ENCODE data around the gene EBF3. TPM values are rescaled to one million over a fixed set of nuclear protein-coding genes. Genes with fewer than 3 reads are reported as not detected.

The EBF3 gene
- total RNA-seq, 1 donor: 6.0 TPM

- no peak for TF ChIP-seq CTCF (IDR thresholded peaks at IDR 0.05; ENCODE audit: insufficient read depth, low read depth, low read length)
- no peak overlapping the region for H3K4me3 ChIP-seq (ENCODE audit: low read depth, low read length)
- DNase-seq (ENCODE audit: low read depth): no peak
These were observed 143.6 kb downstream of the EBF3 start for GRCh38 chr10:129820451-129820850.

GRCh38 chr10:129816656-129817045 is 147.4 kb downstream of the EBF3 start:
- no peak for TF ChIP-seq CTCF (IDR thresholded peaks at IDR 0.05; ENCODE audit: insufficient read depth, low read depth, low read length)
- no peak for DNase-seq (ENCODE audit: low read depth)
- H3K4me3 ChIP-seq (ENCODE audit: low read depth, low read length): no peak overlapping the region

GRCh38 chr10:129815898-129816655 is 148.0 kb downstream of the EBF3 start:
- no peak for TF ChIP-seq CTCF (IDR thresholded peaks at IDR 0.05; ENCODE audit: insufficient read depth, low read depth, low read length)
- H3K4me3 ChIP-seq (ENCODE audit: low read depth, low read length): no peak overlapping the region

GRCh38 chr10:129814681-129815646 is 149.1 kb downstream of the EBF3 start:
- DNase-seq (ENCODE audit: low read depth): no peak
- no peak for TF ChIP-seq CTCF (IDR thresholded peaks at IDR 0.05; ENCODE audit: insufficient read depth, low read depth, low read length)
- H3K4me3 ChIP-seq (ENCODE audit: low read depth, low read length): no peak overlapping the region

More at GRCh38 chr10:129815898-129816655, 148.0 kb downstream of the EBF3 start:
- DNase-seq (ENCODE audit: low read depth): no peak

- H3K4me3 ChIP-seq (ENCODE audit: low read depth, low read length): no peak overlapping the region
- DNase-seq (ENCODE audit: low read depth): no peak
- TF ChIP-seq CTCF (IDR thresholded peaks at IDR 0.05; ENCODE audit: insufficient read depth, low read depth, low read length): no peak
These were observed 151.7 kb downstream of the EBF3 start for GRCh38 chr10:129812398-129812797.

- TF ChIP-seq CTCF (IDR thresholded peaks at IDR 0.05; ENCODE audit: insufficient read depth, low read depth, low read length): no peak
- DNase-seq (ENCODE audit: low read depth): no peak
- no peak overlapping the region for H3K4me3 ChIP-seq (ENCODE audit: low read depth, low read length)
These were observed 152.9 kb downstream of the EBF3 start for GRCh38 chr10:129811208-129811607.
